Ishikawa (cell line): Measurements from ENCODE around the gene C6orf141.

Experiments used
- CEBPB ChIP-seq: IDR thresholded peaks from 2 replicates; pipeline ENCODE4 v1.6.1; 2012
- CREB1 ChIP-seq: IDR thresholded peaks from 2 replicates; pipeline ENCODE4 v1.6.1; 2012; ENCODE audit warnings: low read depth
- EGR1 ChIP-seq: IDR thresholded peaks from 2 replicates; pipeline ENCODE4 v1.6.1; 2012
- EP300 ChIP-seq: IDR thresholded peaks from 2 replicates; pipeline ENCODE4 v1.6.1; 2012; ENCODE audit warnings: borderline replicate concordance
- FOXM1 ChIP-seq: IDR thresholded peaks from 2 replicates; pipeline ENCODE4 v1.6.1; 2012; ENCODE audit warnings: low read depth, borderline replicate concordance
- MAX ChIP-seq: IDR thresholded peaks from 2 replicates; pipeline ENCODE4 v1.6.1; 2012
- NFIC ChIP-seq: IDR thresholded peaks from 2 replicates; pipeline ENCODE4 v1.6.1; 2012
- RAD21 ChIP-seq: IDR thresholded peaks from 2 replicates; pipeline ENCODE4 v1.6.1; 2012; ENCODE audit warnings: low read depth
- TAF1 ChIP-seq: IDR thresholded peaks from 2 replicates; pipeline ENCODE4 v1.6.1; 2012; ENCODE audit warnings: low read depth, mild to moderate bottlenecking
- TCF12 ChIP-seq: IDR thresholded peaks from 2 replicates; pipeline ENCODE4 v1.6.1; 2012; ENCODE audit warnings: low read depth
- TEAD4 ChIP-seq: IDR thresholded peaks from 2 replicates; pipeline ENCODE4 v1.6.1; 2012
- YY1 ChIP-seq: IDR thresholded peaks from 2 replicates; pipeline ENCODE4 v1.6.1; 2012; ENCODE audit warnings: low read depth
- ZBTB7A ChIP-seq: IDR thresholded peaks from 2 replicates; pipeline ENCODE4 v1.6.1; 2012; ENCODE audit warnings: low read depth
- TF ChIP-seq, protein P1 (sequence below): IDR thresholded peaks from 2 replicates; pipeline ENCODE4 v1.6.1; 2012; ENCODE audit warnings: low read depth, mild to moderate bottlenecking
- TF ChIP-seq, protein P2 (sequence below): IDR thresholded peaks from 2 replicates; pipeline ENCODE4 v1.6.1; 2012

The C6orf141 gene

DNA sequence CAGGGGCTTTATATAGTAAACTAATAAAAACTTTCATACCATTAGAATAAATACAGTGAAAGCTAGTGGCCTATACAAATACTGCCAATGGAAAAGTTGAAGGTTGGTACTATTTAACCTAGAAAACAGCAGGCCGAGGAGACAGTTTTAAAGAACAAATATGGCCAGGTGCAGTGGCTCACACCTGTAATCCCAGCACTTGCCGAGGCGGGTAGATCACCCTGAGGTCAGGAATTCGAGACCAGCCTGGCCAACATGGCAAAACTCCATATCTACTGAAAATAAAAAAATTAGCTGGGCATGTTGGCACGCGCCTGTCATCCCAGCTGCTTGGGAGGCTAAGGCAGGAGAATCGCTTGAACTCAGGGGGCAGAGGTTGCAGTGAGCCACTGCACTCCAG is 25.9 kb upstream of the C6orf141 start:
- TF ChIP-seq, protein P1, sequence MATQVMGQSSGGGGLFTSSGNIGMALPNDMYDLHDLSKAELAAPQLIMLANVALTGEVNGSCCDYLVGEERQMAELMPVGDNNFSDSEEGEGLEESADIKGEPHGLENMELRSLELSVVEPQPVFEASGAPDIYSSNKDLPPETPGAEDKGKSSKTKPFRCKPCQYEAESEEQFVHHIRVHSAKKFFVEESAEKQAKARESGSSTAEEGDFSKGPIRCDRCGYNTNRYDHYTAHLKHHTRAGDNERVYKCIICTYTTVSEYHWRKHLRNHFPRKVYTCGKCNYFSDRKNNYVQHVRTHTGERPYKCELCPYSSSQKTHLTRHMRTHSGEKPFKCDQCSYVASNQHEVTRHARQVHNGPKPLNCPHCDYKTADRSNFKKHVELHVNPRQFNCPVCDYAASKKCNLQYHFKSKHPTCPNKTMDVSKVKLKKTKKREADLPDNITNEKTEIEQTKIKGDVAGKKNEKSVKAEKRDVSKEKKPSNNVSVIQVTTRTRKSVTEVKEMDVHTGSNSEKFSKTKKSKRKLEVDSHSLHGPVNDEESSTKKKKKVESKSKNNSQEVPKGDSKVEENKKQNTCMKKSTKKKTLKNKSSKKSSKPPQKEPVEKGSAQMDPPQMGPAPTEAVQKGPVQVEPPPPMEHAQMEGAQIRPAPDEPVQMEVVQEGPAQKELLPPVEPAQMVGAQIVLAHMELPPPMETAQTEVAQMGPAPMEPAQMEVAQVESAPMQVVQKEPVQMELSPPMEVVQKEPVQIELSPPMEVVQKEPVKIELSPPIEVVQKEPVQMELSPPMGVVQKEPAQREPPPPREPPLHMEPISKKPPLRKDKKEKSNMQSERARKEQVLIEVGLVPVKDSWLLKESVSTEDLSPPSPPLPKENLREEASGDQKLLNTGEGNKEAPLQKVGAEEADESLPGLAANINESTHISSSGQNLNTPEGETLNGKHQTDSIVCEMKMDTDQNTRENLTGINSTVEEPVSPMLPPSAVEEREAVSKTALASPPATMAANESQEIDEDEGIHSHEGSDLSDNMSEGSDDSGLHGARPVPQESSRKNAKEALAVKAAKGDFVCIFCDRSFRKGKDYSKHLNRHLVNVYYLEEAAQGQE, result no peak
- TF ChIP-seq TCF12 (no peak), ZBTB7A (no peak), EP300 (no peak), YY1 (no peak)
- TF ChIP-seq, protein P2, sequence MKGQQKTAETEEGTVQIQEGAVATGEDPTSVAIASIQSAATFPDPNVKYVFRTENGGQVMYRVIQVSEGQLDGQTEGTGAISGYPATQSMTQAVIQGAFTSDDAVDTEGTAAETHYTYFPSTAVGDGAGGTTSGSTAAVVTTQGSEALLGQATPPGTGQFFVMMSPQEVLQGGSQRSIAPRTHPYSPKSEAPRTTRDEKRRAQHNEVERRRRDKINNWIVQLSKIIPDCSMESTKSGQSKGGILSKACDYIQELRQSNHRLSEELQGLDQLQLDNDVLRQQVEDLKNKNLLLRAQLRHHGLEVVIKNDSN, result no peak

- no peak for TF ChIP-seq FOXM1
- no peak for TF ChIP-seq ZBTB7A
- no peak for TF ChIP-seq TEAD4
- TF ChIP-seq MAX, result no peak
- TF ChIP-seq EP300, result no peak
- TF ChIP-seq, protein P1, result no peak
- no peak for TF ChIP-seq YY1
- TF ChIP-seq NFIC, result no peak
Measured at GRCh38 chr6:49526598-49526997, 23.9 kb upstream of the C6orf141 start.

DNA sequence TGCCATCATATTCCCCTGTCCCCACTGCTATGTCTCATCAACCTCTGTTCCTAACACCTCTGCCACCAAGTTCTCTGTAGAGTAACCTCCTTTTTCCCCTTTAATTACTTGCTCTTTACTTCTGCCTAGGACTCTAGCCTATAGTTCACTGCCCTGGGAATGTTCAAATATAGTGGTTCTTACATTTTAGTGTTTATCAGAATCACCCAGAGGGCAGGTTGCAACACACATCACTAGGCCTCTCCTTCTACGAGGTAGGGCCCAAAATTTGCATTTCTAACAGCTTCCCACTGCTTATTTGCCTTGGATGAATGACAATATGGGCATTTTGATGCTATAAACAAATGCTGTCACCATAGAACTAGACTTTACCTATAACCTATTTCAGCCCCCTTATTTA is 23.1 kb upstream of the C6orf141 start:
- TF ChIP-seq, protein P2, result no peak
- TF ChIP-seq, protein P1, result no peak
- no peak for TF ChIP-seq CEBPB
- TF ChIP-seq TCF12, result no peak
- TF ChIP-seq TEAD4, result no peak
- no peak for TF ChIP-seq EGR1
- no peak for TF ChIP-seq FOXM1
- TF ChIP-seq YY1, result no peak
- no peak for TF ChIP-seq RAD21
- no peak for TF ChIP-seq MAX
- no peak for TF ChIP-seq EP300
- TF ChIP-seq ZBTB7A, result no peak
- no peak for TF ChIP-seq NFIC
- TF ChIP-seq TAF1, result no peak
- TF ChIP-seq CREB1, result no peak

DNA sequence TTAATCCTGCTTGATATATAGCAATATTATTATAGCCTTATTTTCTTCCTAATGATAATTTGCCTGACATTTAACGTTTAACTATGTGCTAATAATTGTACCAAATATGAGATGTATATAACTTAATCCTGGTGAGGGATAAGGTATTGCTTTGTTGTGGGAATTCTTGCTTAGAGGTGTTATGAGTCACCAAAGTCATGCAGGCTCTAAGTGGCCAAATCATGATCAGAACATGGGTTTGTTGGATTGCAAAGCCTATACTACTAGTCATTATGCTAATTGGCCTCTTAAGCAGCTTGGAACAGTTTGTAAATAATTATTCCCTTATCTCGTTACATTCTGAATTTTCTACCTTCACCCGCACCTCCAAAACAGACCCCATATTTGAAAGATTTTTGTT is 21.9 kb upstream of the C6orf141 start:
- TF ChIP-seq NFIC (no peak), CEBPB (no peak), TAF1 (no peak), FOXM1 (no peak), EGR1 (no peak), TEAD4 (no peak), YY1 (no peak), CREB1 (no peak), TCF12 (no peak), EP300 (no peak), ZBTB7A (no peak), RAD21 (no peak), MAX (no peak)
- TF ChIP-seq, protein P1, result no peak
- TF ChIP-seq, protein P2, result no peak
